DND-41 (cell line): ENCODE results near the gene MTA3.

Source experiments
- ATAC-seq: fragments of 200-7000 bp; cut with Tn5 transposase; 3 replicates; pipeline ENCODE4 v1.9.1; 2021; ENCODE audit warnings: low read depth; ENCODE audit not compliant: insufficient read depth
- DNase-seq: peaks from one replicate; pipeline ENCODE4 v3.0.0-alpha.2; 2020
- H2AFZ ChIP-seq: 2 replicates; pipeline ENCODE4 v1.6.0; 2012; ENCODE audit warnings: low read depth, low read length
- H3K27ac ChIP-seq: 2 replicates; pipeline ENCODE4 v1.5.1; 2012; ENCODE audit warnings: low read length, inconsistent platforms
- H3K27me3 ChIP-seq: fragments of 200-600 bp; sonication (generic); 2 replicates; pipeline ENCODE4 v1.6.0; 2012; ENCODE audit warnings: low read length, mild to moderate bottlenecking, inconsistent platforms; ENCODE audit not compliant: insufficient read depth, poor library complexity
- H3K36me3 ChIP-seq: 2 replicates; pipeline ENCODE4 v1.5.1; 2012; ENCODE audit warnings: low read length, inconsistent platforms; ENCODE audit not compliant: insufficient read depth
- H3K4me1 ChIP-seq: 2 replicates; pipeline ENCODE4 v1.5.1; 2012; ENCODE audit warnings: mild to moderate bottlenecking, low read length; ENCODE audit not compliant: insufficient read depth
- H3K4me2 ChIP-seq: 2 replicates; pipeline ENCODE4 v1.6.0; 2012; ENCODE audit warnings: mild to moderate bottlenecking, moderate library complexity, low read length, inconsistent platforms; ENCODE audit not compliant: insufficient read depth
- H3K4me3 ChIP-seq, 2 experiments: fragments of 200-600 bp in 1 of 2; shearing (Covaris generic) in 1 of 2; 2 replicates each; pipeline ENCODE4 v1.5.1; 2012 to 2016; ENCODE audit warnings: inconsistent platforms in 2 of 2, low read length in 2 of 2, mild to moderate bottlenecking in 2 of 2, low read depth in 1 of 2, moderate library complexity in 1 of 2
- H3K79me2 ChIP-seq: 2 replicates; pipeline ENCODE4 v1.6.0; 2012; ENCODE audit warnings: low read length, inconsistent platforms; ENCODE audit not compliant: insufficient read depth
- H3K9ac ChIP-seq: 2 replicates; pipeline ENCODE4 v1.6.0; 2012; ENCODE audit warnings: low read depth, mild to moderate bottlenecking, inconsistent platforms, low read length, moderate library complexity
- H3K9me3 ChIP-seq: 2 replicates; pipeline ENCODE4 v1.5.1; 2012; ENCODE audit warnings: low read length, moderate library complexity, mild to moderate bottlenecking, inconsistent platforms; ENCODE audit not compliant: insufficient read depth, severe bottlenecking
- H4K20me1 ChIP-seq: 2 replicates; pipeline ENCODE4 v1.6.0; 2012; ENCODE audit warnings: low read length; ENCODE audit not compliant: insufficient read depth
- CTCF ChIP-seq: IDR thresholded peaks from 2 replicates; pipeline ENCODE4 v1.5.1; 2012; ENCODE audit warnings: borderline replicate concordance, low read length, moderate library complexity, mild to moderate bottlenecking; ENCODE audit not compliant: poor library complexity, severe bottlenecking; ENCODE audit errors: extremely low read depth
- EZH2 ChIP-seq: IDR thresholded peaks from 3 replicates; pipeline ENCODE4 v1.6.1; 2012; ENCODE audit warnings: borderline replicate concordance, low read depth, mild to moderate bottlenecking, moderate library complexity, low read length, inconsistent platforms; ENCODE audit not compliant: severe bottlenecking

Gene MTA3

GRCh38 chr2:42784204-42784880 is 215.9 kb downstream of the MTA3 start:
- no peak overlapping the region for H3K9ac ChIP-seq
- no peak for ATAC-seq
- no peak for TF ChIP-seq CTCF
- TF ChIP-seq EZH2, result no peak
- no peaks in the 10 kb centered on the region for H3K79me2 ChIP-seq
- H3K27ac ChIP-seq, result no peak overlapping the region
- no peaks in the 10 kb centered on the region for H3K4me1 ChIP-seq
- no peak for DNase-seq
- H3K9me3 ChIP-seq, result peaks cover 3% of the 10 kb centered on the region
- H3K36me3 ChIP-seq, result no peaks in the 10 kb centered on the region
- no peak overlapping the region for H2AFZ ChIP-seq
- no peaks in the 10 kb centered on the region for H3K27me3 ChIP-seq
- H3K4me3 ChIP-seq, result no peak overlapping the region
- H4K20me1 ChIP-seq, result no peaks in the 10 kb centered on the region
- no peak overlapping the region for H3K4me2 ChIP-seq

GRCh38 chr2:42786561-42787345 is 218.3 kb downstream of the MTA3 start:
- TF ChIP-seq CTCF, result no peak
- TF ChIP-seq EZH2, result no peak
- no peak for DNase-seq
- ATAC-seq, result no peak
- Histone ChIP-seq H3K4me3 (no peak overlapping the region), H3K9ac (no peak overlapping the region), H2AFZ (no peak overlapping the region), H3K4me1 (no peaks in the 10 kb centered on the region), H3K79me2 (no peaks in the 10 kb centered on the region), H4K20me1 (no peaks in the 10 kb centered on the region), H3K4me2 (no peak overlapping the region), H3K27me3 (no peaks in the 10 kb centered on the region), H3K27ac (no peak overlapping the region), H3K36me3 (no peaks in the 10 kb centered on the region), H3K9me3 (no peaks in the 10 kb centered on the region)

GRCh38 chr2:42787424-42787787 is 219.0 kb downstream of the MTA3 start:
- Histone ChIP-seq H3K9me3 (no peaks in the 10 kb centered on the region), H3K4me2 (no peak overlapping the region), H3K4me1 (no peaks in the 10 kb centered on the region), H4K20me1 (no peaks in the 10 kb centered on the region), H3K27me3 (no peaks in the 10 kb centered on the region), H3K27ac (no peak overlapping the region), H3K79me2 (no peaks in the 10 kb centered on the region), H2AFZ (no peak overlapping the region), H3K9ac (no peak overlapping the region), H3K36me3 (no peaks in the 10 kb centered on the region), H3K4me3 (no peak overlapping the region)
- no peak for TF ChIP-seq EZH2
- no peak for TF ChIP-seq CTCF
- no peak for DNase-seq
- ATAC-seq, result no peak
